Endothelial cell of umbilical vein (primary cell): ENCODE results near the gene SERPINB11. TPM values are rescaled to one million over a fixed set of nuclear protein-coding genes. Genes with fewer than 3 reads are reported as not detected.

Experiments used
- BruUV-seq: library from RNA; stranded (reverse); fragments of 400-500 nt; replicated peaks from 2 replicates; lab custom pipeline; 2021; lab: Mats Ljungman, UMichigan
- CTCF ChIA-PET: fragments of 300-600, 350-600 bp; sonication (Branson Sonifier 250); formaldehyde crosslinking; loops from one replicate; lab custom pipeline; 2021; ENCODE audit warnings: antibody characterized with exemption, inconsistent platforms; lab: Charles Lee
- POLR2A ChIA-PET: fragments of 300-600, 350-600 bp; sonication (Branson Sonifier 250); formaldehyde crosslinking; loops from one replicate; lab custom pipeline; 2021; ENCODE audit warnings: antibody characterized with exemption, inconsistent platforms; lab: Charles Lee
- DNase-seq: peaks from one replicate; pipeline ENCODE4 v3.0.0-alpha.2; 2011; ENCODE audit warnings: low read depth, low spot score
- FAIRE-seq: peaks from 2 replicates; lab custom pipeline; 2011; peaks lifted over from hg19 to GRCh38; lab: Jason Lieb, UNC
- H2AFZ ChIP-seq: 2 replicates; pipeline ENCODE4 v1.6.0; 2012; ENCODE audit warnings: low read depth, low read length, control low read depth, inconsistent platforms
- H3K27ac ChIP-seq: 2 replicates; pipeline ENCODE4 v1.5.1; 2011; ENCODE audit warnings: low read depth, mild to moderate bottlenecking, control low read depth, low read length, moderate library complexity; ENCODE audit not compliant: insufficient read depth
- H3K27me3 ChIP-seq, 2 experiments: 2 replicates each; pipeline versions ENCODE4 v1.6.0 to v1.6.1; 2011; ENCODE audit warnings: low read length in 2 of 2, mixed read lengths in 1 of 2; ENCODE audit not compliant: control insufficient read depth in 2 of 2, insufficient read depth in 2 of 2
- H3K36me3 ChIP-seq, 2 experiments: 2 replicates in 1 of 2; 3 replicates in 1 of 2; pipeline ENCODE4 v1.5.1; 2011; ENCODE audit warnings: low read length in 2 of 2, mild to moderate bottlenecking in 1 of 2, moderate library complexity in 1 of 2; ENCODE audit not compliant: control insufficient read depth in 2 of 2, insufficient read depth in 2 of 2; ENCODE audit errors: extremely low read depth in 1 of 2
- H3K4me1 ChIP-seq: 3 replicates; pipeline ENCODE4 v1.5.1; 2011; ENCODE audit warnings: mild to moderate bottlenecking, low read length; ENCODE audit not compliant: control insufficient read depth, insufficient read depth; ENCODE audit errors: extremely low read depth
- H3K4me2 ChIP-seq: 2 replicates; pipeline ENCODE4 v1.6.1; 2011; ENCODE audit warnings: low read length, control low read depth, mixed read lengths; ENCODE audit not compliant: insufficient read depth
- H3K4me3 ChIP-seq, 3 experiments: fragments of 200-600 bp in 1 of 3; sonication (generic), shearing (Covaris generic) in 1 of 3; replicated peaks in 1 of 3; 2 replicates each; pipeline ENCODE4 v1.5.1; 2011 to 2016; ENCODE audit warnings: control low read depth in 3 of 3, low read length in 3 of 3, mild to moderate bottlenecking in 2 of 3, inconsistent platforms in 1 of 3, low read depth in 1 of 3, moderate library complexity in 1 of 3; ENCODE audit not compliant: insufficient read depth in 1 of 3
- H3K79me2 ChIP-seq: 2 replicates; pipeline ENCODE4 v1.6.0; 2012; ENCODE audit warnings: low read length, inconsistent platforms; ENCODE audit not compliant: control insufficient read depth, insufficient read depth
- H3K9ac ChIP-seq: replicated peaks from 2 replicates; pipeline ENCODE3; 2011; ENCODE audit warnings: low read length, control low read depth; ENCODE audit not compliant: insufficient read depth; ENCODE audit errors: extremely low read depth
- H3K9me1 ChIP-seq: replicated peaks from 3 replicates; pipeline ENCODE4 v1.6.0; 2011; ENCODE audit warnings: mild to moderate bottlenecking, low read length; ENCODE audit not compliant: control insufficient read depth, insufficient read depth; ENCODE audit errors: extremely low read depth
- H3K9me3 ChIP-seq: replicated peaks from 2 replicates; pipeline ENCODE4 v1.5.1; 2012; ENCODE audit warnings: low read length, inconsistent platforms; ENCODE audit not compliant: control insufficient read depth, insufficient read depth
- H4K20me1 ChIP-seq: replicated peaks from 2 replicates; pipeline ENCODE3; 2011; ENCODE audit warnings: mild to moderate bottlenecking, low read length; ENCODE audit not compliant: control insufficient read depth, insufficient read depth; ENCODE audit errors: extremely low read depth
- CTCF ChIP-seq, 2 donors: IDR thresholded peaks; 1 replicate in 1 of 2; 2 replicates in 1 of 2; pipeline ENCODE4 v1.5.1; 2011; ENCODE audit warnings: low read length in 2 of 2, mild to moderate bottlenecking in 2 of 2, moderate library complexity in 2 of 2, control low read depth in 1 of 2, inconsistent platforms in 1 of 2, low read depth in 1 of 2; ENCODE audit not compliant: insufficient read depth in 1 of 2; ENCODE audit errors: extremely low read depth in 1 of 2
- EZH2 ChIP-seq: IDR thresholded peaks from 2 replicates; pipeline ENCODE4 v1.6.1; 2012; ENCODE audit warnings: borderline replicate concordance, low read depth, mild to moderate bottlenecking, moderate library complexity, low read length, inconsistent platforms; ENCODE audit not compliant: severe bottlenecking
- FOS ChIP-seq: IDR thresholded peaks from 2 replicates; pipeline ENCODE4 v1.6.1; 2011; ENCODE audit warnings: mild to moderate bottlenecking, low read length, moderate library complexity, borderline replicate concordance; ENCODE audit not compliant: insufficient read depth
- GATA2 ChIP-seq: IDR thresholded peaks from 2 replicates; pipeline ENCODE4 v1.7.0; 2011; ENCODE audit warnings: low read depth, mild to moderate bottlenecking, moderate library complexity, mixed read lengths, low read length; ENCODE audit not compliant: insufficient read length, insufficient read depth
- JUN ChIP-seq: IDR thresholded peaks from 2 replicates; pipeline ENCODE4 v1.6.1; 2011; ENCODE audit warnings: borderline replicate concordance, low read depth; ENCODE audit not compliant: insufficient read length, insufficient read depth
- MYC ChIP-seq: IDR thresholded peaks from one replicate; pipeline ENCODE4 v1.6.1; 2011; ENCODE audit warnings: mild to moderate bottlenecking, low read depth, low read length
- POLR2A ChIP-seq: IDR thresholded peaks from 2 replicates; pipeline ENCODE4 v1.6.1; 2012; ENCODE audit warnings: low read depth, mild to moderate bottlenecking, control low read depth, low read length
- POLR2AphosphoS5 ChIP-seq: IDR thresholded peaks from 2 replicates; pipeline ENCODE4 v1.6.1; 2012; ENCODE audit warnings: low read depth, mild to moderate bottlenecking, control low read depth, low read length, moderate library complexity; ENCODE audit not compliant: insufficient read depth
- dilution Hi-C: fragments of 300-500 bp; cut with MboI; formaldehyde crosslinking; loops from one replicate; pipeline ENCODE4 v1.15.0; 2019; ENCODE audit warnings: low sequenced_read_pairs; ENCODE audit not compliant: extremely low pct_ligation_motif_present
- intact Hi-C: fragments of 100-400 bp; cut with micrococcal nuclease; formaldehyde crosslinking; loops from one replicate; pipeline ENCODE4 v1.10.0; 2022
- polyA plus RNA-seq, 4 experiments: library from polyadenylated mRNA; depleted of rRNA in 3 of 4; stranded (reverse) in 3 of 4; unstranded in 1 of 4; fragments of >200 nt; gene quantifications; 2 replicates each; pipeline versions ENCODE4 v1.2.1 to v1.2.3, GENCODE V29; 2011 to 2012; ENCODE audit warnings: missing spikeins in 1 of 4
- total RNA-seq: library from RNA; stranded (reverse); gene quantifications from 2 replicates; pipeline ENCODE4 v1.2.3, GENCODE V29; 2021
- TF ChIP-seq, protein P1 (sequence below): IDR thresholded peaks from 2 replicates; pipeline ENCODE4 v1.6.1; 2011; ENCODE audit not compliant: insufficient read depth, insufficient read length

The SERPINB11 gene
- total and polyA plus RNA-seq, 2 donors (not counting 3 experiments of a cell fraction or from before 2014, with no cell fraction given) = not detected

DNA sequence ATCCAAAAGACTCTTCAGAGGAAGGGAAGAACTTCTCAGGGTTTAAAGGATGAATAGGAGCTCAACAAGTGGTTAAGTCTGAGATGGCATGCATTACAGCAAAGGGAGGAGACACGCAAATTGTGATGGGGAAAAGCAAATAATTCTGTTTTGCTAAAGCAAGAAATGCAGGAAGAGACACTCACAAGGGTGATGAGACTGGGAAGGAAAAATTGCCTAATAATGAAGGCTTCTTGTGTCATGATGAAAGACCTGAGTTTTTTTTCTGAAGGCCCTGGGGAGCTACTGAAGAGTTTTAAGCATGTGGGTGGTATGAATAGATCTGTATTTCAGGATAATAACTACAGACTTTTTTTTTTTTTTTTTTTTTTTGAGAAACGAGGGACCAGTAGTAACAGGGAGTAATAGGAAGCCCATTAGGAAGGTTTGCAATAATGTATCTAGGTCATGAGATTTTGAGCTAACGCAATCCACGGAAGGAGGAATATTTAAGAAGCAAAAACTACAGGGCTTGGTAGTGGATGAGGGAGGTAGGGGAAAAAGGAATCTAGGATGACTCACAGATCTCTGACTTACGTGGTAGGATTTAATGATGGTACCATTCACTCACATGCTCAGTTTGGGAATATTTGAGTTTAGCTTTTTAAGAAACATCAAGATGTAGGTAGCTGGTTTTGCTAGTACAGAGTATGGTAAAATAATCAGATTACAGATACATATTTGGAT, 25.1 kb upstream of the SERPINB11 start:
- TF ChIP-seq, protein P1, sequence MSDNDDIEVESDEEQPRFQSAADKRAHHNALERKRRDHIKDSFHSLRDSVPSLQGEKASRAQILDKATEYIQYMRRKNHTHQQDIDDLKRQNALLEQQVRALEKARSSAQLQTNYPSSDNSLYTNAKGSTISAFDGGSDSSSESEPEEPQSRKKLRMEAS = no peak
- TF ChIP-seq MYC (no peak), POLR2A (no peak), EZH2 (no peak), JUN (no peak), FOS (no peak), GATA2 (no peak), POLR2AphosphoS5 (no peak), CTCF (IDR thresholded peaks at IDR 0.05; ENCODE audit: extremely low read depth in 1 of 2, insufficient read depth in 1 of 2, low read depth in 1 of 2, low read length in 2 of 2) (no peak)
- H3K4me1 ChIP-seq = no peaks in the 10 kb centered on the region
- intact Hi-C loops (no loop called here), dilution Hi-C loops (no loop called here)
- ChIA-PET POLR2A (no interaction called here), CTCF (no interaction called here)
- no peak overlapping the region for H3K4me2 ChIP-seq
- H3K9me3 ChIP-seq = no peaks in the 10 kb centered on the region
- FAIRE-seq (no peak), DNase-seq (no peak)
- no peaks in the 10 kb centered on the region for H3K36me3 ChIP-seq
- H3K9ac ChIP-seq = no peak overlapping the region
- H2AFZ ChIP-seq = no peak overlapping the region
- H3K79me2 ChIP-seq = no peaks in the 10 kb centered on the region
- H3K27me3 ChIP-seq = no peaks in the 10 kb centered on the region
- no peak overlapping the region for H3K4me3 ChIP-seq
- H3K27ac ChIP-seq = no peak overlapping the region
- H3K9me1 ChIP-seq = no peaks in the 10 kb centered on the region
- H4K20me1 ChIP-seq = no peaks in the 10 kb centered on the region
- BruUV-seq = no TSS peak
